Smooth muscle cell of the coronary artery (primary cell): ENCODE results near the gene PROM1. TPM values are rescaled to one million over a fixed set of nuclear protein-coding genes. Genes with fewer than 3 reads are reported as not detected.

Source experiments
- total RNA-seq: library from RNA; depleted of rRNA; stranded (reverse); fragments of >200 nt; gene quantifications from 2 replicates; pipeline ENCODE4 v1.2.3, GENCODE V29; 2014; ENCODE audit warnings: low replicate concordance

The PROM1 gene, protein sequence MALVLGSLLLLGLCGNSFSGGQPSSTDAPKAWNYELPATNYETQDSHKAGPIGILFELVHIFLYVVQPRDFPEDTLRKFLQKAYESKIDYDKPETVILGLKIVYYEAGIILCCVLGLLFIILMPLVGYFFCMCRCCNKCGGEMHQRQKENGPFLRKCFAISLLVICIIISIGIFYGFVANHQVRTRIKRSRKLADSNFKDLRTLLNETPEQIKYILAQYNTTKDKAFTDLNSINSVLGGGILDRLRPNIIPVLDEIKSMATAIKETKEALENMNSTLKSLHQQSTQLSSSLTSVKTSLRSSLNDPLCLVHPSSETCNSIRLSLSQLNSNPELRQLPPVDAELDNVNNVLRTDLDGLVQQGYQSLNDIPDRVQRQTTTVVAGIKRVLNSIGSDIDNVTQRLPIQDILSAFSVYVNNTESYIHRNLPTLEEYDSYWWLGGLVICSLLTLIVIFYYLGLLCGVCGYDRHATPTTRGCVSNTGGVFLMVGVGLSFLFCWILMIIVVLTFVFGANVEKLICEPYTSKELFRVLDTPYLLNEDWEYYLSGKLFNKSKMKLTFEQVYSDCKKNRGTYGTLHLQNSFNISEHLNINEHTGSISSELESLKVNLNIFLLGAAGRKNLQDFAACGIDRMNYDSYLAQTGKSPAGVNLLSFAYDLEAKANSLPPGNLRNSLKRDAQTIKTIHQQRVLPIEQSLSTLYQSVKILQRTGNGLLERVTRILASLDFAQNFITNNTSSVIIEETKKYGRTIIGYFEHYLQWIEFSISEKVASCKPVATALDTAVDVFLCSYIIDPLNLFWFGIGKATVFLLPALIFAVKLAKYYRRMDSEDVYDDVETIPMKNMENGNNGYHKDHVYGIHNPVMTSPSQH
- 0.08 TPM in 1 of 2 replicates, not detected in the other for total RNA-seq

GRCh38 chr4:16083241-16084191 is at the start of gene PROM1:
Gene PROM1 (minus strand): TSS chr4:16084023. CDS start chr4:16075906, 8,117 bp downstream.

GRCh38 chr4:15963001-15963451 is 120.8 kb downstream of the PROM1 start, which contains the start of gene FGFBP2:
Gene FGFBP2 (minus strand): TSS chr4:15963175. CDS start chr4:15963129, 46 bp downstream.

GRCh38 chr4:15938640-15939039 is 145.2 kb downstream of the PROM1 start, which contains the start of gene FGFBP1:
Gene FGFBP1 (minus strand): TSS chr4:15938740. CDS start chr4:15936632, 2,108 bp downstream.

Other genes with a start within 250 kb of the PROM1 start
- not detected in 2 replicates for gene FGFBP1, start 145.3 kb downstream of the PROM1 start, total RNA-seq
- gene FGFBP2, start 120.8 kb downstream of the PROM1 start, total RNA-seq = not detected in 2 replicates
- 12.3 and 13.6 TPM in 2 replicates for gene TAPT1, start 142.4 kb upstream of the PROM1 start, total RNA-seq